Posterior vena cava (tissue), 2 donors: ENCODE data around the gene APOL3. TPM values are rescaled to one million over a fixed set of nuclear protein-coding genes. Genes with fewer than 3 reads are reported as not detected.
"Not testable (repeated sequence)": the region's sequence is repeated elsewhere in the genome, so short reads cannot be mapped to it uniquely, and the experiment has no call there.

Experiments
- DNase-seq: peaks from one replicate; pipeline ENCODE4 v3.0.0-alpha.2; 2020; ENCODE audit warnings: low spot score
- intact Hi-C, 2 donors: fragments of 100-400 bp; cut with DNase I; formaldehyde crosslinking; loops; one replicate each; pipeline versions ENCODE4 v1.14.1 to v1.14.2; 2022 to 2023
- total RNA-seq, 2 donors: library from RNA; stranded (reverse); fragmentation: NEBNext Ultra II Directional; extraction: Animal tissue kit (Norgen Biotek cat#: 25700); gene quantifications; one replicate each; pipeline ENCODE4 v1.2.1, GENCODE V29; 2021
- donor health status: DM: yes; HTN: yes; CAD: no.
- donor health status: DM: yes; HTN: yes; CAD: no.

Gene APOL3
- total RNA-seq, 2 donors from 2014 or later, result 54.5 to 69.2 TPM

DNA sequence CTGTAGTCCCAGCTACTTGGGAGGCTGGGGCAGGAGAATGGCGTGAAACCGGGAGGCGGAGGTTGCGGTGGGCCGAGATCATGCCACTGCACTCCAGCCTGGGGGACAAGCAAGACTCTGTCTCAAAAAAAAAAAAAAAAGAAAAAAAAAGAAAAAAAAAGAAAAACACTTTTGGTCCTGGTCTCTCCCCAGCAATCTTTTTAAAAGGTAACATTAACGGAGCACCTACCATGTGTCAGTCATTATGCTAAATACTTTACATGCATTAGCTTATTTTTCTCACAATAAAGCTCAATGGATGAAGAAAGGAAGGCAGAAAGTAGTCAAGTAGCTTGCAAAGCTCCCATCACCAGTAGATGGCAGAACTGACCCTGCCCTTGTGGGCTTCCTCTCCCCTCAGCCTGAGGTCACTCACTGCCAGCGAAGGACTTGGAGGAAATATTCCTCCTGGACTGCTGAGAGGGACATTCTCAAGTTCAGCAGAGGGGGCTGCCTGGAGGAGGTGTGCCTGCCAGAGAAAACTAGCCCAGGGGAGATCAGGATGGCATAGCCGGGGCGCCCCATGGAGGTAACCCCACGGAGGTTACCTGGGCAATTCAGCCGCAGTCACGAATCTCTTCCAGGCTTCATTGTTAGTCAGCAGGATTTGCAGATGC is 15.5 kb downstream of the APOL3 start:
- no peak for DNase-seq
- intact Hi-C loops, result loop anchor here in 1 of 2 donors (2.0 kb wide), 1 partner anchor 36 kb away; no protein-coding TSS in a partner anchor

DNA sequence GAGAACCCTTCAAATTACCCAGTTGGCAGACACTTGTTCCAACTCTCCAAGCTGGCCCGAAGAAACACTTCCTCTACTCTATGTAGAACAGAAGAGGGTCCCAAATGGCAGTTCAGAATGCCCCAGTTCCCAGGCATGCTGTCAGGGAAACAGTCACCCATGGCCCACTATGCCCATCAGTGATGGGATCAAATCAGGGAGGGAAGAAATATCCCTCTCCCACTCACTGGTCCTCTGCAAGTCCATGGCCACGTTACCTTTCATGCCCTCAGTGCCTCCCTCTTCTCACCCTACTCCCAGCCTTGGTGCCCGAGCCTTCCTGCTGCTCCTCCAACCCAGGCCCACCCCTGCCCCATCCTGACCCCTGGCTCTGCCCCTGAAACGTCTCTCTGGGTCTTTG is 16.6 kb downstream of the APOL3 start:
- no peak for DNase-seq
- intact Hi-C loops, result loop anchor here in 1 of 2 donors (2.0 kb wide), 1 partner anchor 37 kb away; no protein-coding TSS in a partner anchor

DNA sequence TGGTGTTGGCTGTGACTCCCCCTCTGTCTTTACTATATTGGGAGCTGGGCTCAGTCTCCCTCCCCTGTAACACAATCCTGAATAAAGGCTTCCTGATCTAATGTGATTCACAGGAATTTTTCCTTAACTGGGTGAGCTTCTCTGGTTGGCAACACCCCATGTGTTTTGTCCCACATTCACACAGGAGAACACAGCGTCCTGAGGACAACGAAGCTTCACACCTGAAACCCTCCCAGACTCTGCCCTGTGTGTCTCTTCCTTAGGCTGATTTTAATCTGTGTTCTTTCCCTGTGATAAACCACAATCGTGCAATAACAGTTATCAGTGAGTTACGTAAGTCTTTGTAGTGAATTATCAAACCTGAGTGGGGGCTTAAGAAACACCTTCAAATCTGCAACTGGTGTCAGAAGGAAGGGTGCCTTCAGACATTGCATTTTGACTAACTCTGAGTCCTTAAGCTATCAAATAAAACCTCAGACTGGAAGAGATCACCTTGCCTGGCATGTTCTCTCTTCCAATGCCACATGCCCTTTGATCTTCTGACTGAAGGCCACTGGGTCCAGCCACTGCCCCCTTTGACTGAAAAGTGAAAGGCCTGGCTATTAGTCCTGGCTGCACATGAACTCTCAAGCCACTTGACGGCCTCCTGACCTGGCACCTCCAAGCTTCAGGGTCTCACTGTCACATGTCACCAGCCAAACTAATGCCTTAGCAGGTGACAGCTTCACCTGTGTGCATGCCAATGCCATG is 17.3 kb downstream of the APOL3 start:
- intact Hi-C loops, result no loop called here
- DNase-seq, result no peak

DNA sequence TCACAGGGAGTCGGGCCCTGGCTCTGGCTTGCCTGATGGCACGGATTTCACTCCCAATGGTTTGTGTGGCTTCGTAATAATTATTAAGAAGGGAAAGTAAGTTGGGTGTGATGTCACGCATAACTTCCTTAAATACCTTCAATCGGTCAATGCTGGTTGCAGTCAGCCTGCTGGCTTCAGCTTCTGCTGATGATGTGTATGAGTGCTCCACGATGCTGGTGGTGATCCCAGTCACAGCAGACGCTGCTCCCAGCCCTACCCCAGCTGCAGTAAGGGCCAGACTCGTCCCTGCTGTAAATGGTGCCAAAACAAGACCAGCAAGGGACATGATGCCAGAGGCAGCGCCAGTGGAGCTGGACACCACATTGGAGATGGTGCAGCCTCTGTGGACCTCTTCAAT is 19.1 kb downstream of the APOL3 start:
- DNase-seq, result no peak
- intact Hi-C loops, result no loop called here

DNA sequence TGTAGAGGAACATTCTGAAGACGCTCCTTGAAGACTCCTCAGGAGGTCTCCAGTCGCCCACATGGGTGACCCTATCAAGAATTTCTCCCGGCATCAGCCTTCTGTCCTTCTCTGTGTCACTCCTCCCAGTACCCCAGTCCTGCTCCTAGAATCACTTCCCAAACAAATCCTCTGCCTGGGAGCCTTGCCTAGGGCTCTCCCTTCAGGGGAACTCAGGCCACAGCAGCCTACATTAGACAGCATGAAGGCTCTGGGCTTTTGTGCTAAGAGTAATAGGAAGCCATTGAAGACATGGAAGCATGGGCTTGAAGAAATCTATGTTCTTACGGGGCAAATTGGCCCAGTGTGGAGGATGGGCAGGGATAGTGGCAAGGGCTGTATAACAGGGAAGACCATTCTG is 21.8 kb downstream of the APOL3 start:
- DNase-seq, result not testable (repeated sequence)

DNA sequence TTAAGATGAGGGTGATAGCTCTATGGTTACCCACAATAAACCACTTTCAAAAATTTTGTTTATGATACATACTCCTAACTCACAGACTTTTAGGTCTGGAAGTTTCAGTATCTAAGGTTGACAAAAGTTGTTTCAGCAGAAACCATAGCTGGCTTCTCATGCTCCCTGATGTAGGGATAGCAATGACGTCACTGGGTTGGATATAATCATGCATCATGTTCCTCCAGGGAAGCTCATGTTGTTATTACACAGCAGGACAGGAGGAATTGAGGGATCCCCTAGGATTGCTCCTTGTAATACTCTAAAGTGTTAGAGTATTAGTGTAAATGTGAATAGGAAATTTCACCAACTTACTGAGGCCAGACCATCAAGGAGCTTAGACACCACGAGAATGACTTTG is 23.6 kb downstream of the APOL3 start:
- DNase-seq, result no peak
- intact Hi-C loops, result no loop called here

More for the DNA sequence above, 21.8 kb downstream of the APOL3 start:
- intact Hi-C loops, result not testable (repeated sequence)

DNA sequence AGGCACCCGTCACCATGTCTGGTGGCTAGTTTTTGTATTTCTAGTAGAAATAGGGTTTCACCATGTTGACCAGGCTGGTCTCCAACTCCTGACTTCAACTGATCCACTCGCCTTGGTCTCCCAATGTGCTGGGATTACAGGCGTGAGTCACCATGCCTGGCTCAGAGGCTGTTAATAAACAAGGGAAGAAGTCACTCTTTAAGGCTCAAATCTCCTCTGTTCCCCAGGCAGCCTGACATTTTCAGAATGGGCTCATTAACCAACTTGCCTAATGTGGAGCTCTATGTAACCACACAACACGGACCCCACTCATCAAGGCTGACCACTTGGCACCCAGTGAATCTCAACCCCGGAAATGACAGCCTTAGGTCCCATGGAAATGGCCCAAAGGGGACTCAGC is 24.1 kb downstream of the APOL3 start:
- DNase-seq, result peak; percentile 86
- intact Hi-C loops, result no loop called here

DNA sequence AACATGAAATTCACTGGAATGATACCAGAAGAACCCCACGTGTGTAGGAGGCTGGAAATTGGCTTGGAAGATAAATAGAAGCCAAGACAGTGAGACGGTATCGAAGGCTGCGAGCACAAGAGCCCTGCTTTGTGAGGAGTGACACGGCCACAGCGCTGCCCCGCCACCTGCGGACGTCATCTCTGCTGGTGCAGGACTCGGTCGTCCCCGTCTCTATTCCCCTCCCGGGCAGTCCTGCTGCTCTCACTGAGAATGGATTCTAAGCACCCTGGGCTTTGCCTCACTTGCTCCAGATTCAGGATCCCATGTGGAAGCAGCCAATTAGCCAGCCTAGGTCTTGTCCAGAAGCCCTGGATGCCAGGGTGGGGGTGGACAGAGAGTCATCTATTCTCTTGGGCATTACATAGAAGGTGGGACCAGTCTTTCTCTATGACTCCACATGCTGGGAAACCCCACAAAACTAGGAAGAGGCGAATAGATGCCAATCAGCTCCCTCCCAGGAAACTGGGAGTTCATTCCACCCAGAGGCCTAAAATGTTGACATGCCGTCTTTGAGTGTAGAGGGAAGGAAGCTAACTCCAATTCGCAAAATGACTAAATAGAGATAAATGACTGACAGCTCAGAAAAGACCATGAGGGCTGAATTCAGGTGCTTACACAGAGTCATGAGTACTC is 25.1 kb downstream of the APOL3 start:
- no peak for DNase-seq
- intact Hi-C loops, result no loop called here

DNA sequence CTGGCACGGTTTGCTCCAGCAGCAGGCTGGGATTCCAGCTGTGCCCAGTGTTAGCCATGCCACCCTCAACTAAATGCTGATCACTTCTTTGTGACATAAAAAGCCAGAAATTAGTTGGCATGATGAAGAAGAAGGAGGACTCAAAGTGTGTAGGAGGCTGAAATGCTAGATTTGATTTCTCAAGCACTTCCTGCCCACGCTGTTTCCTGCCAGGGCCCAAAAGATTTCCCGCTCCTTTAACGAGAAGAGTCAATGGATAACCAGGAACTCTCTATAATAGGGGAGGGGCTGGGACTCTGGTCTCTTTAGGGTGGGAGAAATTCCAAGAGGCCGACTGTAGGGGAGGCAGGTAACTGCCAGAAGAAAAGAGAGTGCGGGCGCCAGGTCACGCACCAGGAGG is 26.4 kb downstream of the APOL3 start:
- intact Hi-C loops, result loop anchor here in 1 of 2 donors (5.0 kb wide), 1 partner anchor 317 kb away; no protein-coding TSS in a partner anchor
- DNase-seq, result no peak

DNA sequence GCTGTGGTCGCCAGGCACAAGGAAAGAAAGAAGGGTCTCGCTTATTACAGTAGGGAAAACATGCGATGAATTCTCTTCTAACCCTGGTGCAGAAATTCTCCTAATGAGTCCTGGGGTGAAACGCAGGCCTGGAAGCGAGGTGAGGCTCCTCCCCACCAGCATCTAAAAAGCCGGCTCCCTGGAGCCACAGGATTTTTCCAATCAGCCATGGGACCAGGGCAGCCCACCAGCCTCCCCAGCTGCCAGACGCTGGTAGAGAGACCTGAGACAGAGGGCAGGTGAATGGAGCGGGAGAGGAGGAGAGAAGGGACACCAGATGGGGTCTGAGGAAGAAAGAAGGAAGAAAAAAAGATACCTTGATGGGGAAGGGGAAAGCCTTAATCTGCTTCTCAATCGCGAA is 28.6 kb downstream of the APOL3 start:
- intact Hi-C loops, result loop anchor here in 1 of 2 donors (5.0 kb wide), 1 partner anchor 315 kb away; no protein-coding TSS in a partner anchor
- no peak for DNase-seq

DNA sequence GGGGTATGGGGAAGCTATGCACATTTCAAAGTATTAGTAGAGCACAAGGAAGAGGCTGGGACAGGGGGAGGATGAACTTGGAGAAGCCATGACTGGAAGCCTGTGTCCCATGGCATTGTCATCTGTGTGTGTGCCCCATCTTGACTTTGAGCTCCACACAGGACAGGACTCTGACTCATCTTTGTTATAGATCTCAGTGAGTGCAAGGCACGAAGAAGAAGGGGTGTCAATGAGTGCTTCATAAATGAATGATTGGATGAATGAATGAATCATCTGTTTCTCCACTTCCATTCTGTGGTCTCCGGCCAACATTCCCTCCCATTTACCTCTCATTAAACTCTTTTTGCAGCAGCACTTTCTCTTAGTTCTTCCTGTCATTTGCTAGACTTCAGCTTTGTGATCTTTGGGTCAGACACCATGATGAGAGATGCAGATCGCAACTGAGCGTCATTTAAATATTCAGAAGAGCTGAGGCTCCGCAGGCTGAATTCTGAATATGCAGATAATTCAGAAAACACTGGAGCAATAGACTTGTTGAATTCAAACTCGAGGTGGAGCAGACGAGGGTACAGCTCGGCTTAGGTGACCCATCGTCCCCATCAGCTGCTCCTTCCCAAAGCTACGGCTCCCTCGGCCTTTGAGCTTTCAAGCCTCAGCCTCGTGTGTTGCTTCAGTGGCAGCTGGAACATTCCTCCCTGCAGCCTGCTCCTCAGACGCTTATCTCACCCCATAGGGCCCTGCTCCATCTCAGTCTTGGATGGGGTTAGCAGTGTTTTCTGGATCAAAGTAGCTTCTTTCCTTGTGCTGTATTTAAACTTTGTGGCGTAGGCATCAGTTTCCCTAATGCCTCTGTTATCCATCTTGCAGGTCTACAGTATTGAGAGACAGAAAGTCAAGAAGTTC is 30.8 kb downstream of the APOL3 start:
- no peak for DNase-seq
- intact Hi-C loops, result loop anchor here in 1 of 2 donors (5.0 to 10.0 kb wide), 2 partner anchors 312 to 695 kb away; no protein-coding TSS in a partner anchor

DNA sequence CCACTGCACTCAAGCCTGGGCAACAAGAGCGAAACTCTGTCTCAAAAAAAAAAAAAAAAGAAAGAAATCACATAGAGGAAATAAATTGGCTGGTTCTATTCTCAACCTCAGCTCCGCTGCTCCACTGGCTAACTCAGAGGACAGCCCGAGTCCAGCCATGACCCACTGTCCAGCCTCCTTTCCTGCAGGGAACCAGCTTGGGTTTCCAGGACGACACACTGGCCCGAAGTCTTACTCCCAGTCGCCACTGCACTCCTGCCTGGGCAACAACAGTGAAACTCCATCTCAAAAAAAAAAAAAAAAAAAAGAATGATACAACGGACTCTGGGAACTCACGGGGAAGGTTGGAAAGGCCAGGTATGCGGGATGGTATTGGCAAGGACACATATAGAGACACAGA is 31.5 kb downstream of the APOL3 start:
- DNase-seq, result no peak
- intact Hi-C loops, result loop anchor here in 1 of 2 donors (10.0 kb wide), 1 partner anchor 694 kb away; no protein-coding TSS in a partner anchor

DNA sequence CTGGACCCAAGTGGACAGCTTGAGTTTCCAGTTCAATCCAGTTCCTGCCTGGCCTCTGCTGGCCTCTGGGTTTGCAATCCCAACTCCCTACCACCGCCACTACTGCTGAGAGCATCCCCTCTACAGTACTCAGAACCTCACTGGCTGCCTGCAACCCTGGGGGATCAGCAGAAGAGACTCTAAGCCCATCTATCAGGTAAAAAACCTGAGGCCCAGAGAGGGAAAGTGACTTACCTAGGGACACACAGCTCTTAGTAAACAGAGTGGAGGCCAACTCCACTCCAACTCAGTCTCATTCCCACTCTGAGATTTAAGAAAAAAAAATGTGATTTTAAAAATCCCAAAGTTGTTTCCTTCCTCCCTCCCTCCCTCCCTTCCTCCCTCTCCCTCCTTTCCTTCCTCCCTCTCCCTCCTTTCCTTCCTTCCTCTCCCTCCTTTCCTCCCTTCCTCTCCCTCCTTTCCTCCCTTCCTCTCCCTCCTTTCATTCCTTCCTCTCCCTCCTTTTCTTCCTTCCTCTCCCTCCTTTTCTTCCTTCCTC is 34.5 kb downstream of the APOL3 start:
- intact Hi-C loops, result loop anchor here in 1 of 2 donors (10.0 kb wide), 1 partner anchor 691 kb away; no protein-coding TSS in a partner anchor
- DNase-seq, result no peak

DNA sequence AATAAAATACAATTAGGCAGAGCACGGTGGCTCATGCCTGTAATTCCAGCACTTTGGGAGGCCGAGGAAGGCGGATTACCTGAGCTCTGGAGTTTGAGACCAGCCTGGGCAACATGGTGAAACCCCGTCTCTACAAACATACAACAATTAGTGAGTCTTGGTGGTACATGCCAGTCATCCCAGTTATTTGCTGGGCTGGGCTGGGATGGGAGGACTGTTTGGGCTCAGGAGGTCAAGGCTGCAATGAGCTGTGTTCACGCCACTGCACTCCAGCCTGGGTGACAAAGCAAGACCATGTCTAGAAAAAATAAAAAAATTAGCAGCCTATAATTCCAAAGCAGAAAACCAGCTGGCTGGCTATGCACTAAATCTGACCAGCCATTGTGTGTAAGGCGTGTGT is 35.1 kb downstream of the APOL3 start:
- intact Hi-C loops, result loop anchor here in 1 of 2 donors (10.0 kb wide), 1 partner anchor 691 kb away; no protein-coding TSS in a partner anchor
- no peak for DNase-seq

DNA sequence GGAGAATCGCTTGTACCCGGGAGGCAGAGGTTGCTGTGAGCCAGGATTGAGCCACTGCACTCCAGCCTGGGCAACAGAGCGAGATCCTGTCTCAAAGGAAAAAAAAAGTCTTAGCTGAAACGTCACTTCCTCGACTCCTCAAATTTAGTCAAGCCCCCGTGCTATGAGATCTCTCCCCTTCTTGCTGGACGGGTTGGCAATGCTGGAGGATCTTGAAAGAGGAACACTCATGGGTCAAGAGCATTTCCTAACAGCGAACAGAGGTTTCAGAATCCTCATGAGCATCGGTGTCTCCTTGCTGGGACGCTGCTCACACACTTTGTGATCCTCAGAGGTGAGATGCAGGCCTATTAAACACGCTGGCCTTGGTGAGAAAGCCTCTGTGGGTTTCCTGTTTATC is 35.9 kb downstream of the APOL3 start:
- no peak for DNase-seq
- intact Hi-C loops, result loop anchor here in 1 of 2 donors (5.0 to 10.0 kb wide), 2 partner anchors 207 to 690 kb away; no protein-coding TSS in a partner anchor

DNA sequence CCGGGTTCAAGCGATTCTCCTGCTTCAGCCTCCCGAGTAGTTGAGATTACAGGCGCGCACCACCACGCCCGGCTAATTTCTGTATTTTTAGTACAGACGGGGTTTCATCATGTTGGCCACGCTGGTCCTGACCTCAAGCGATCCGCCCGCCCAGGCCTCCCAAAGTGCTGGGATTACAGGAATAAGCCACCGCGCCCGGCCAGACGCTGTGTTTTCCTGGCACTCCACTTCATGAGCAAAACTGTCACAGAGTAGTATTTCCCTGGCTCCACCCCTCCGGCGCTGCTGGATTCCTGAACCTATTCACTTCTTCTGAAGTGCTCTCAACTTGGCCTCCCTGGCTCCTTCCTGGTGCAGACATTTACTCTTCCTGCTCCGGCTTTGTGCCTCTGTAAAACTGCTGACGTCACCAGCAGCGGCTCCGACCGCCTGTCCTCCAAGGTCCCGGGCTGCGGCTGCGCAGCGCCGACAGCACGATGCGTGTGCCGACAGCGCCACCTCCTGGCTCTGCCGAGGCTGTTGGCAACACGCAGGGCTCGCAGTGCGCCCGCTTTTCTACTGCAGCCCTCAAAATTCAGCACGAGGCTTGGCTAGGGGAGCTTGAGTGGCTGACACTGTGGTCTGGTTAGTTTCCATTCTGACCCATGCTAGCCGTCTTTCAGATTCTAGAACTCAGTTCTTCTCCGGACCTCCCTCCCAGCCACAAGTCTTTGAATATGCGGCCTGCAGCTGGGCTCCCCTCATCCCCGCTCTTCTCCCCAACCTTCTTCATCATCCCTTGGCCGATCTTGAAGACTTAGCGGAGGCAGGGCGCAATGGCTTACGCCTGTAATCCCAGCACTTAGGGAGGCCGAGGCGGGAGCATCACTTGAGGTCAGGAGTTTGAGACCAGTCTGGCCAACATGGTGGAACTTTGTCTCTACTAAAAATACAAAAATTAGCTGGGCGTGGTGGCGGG is 36.6 kb downstream of the APOL3 start:
- peak; percentile 98 for DNase-seq
- intact Hi-C loops, result loop anchor here in 1 of 2 donors (5.0 to 10.0 kb wide), 2 partner anchors 207 to 689 kb away; no protein-coding TSS in a partner anchor
